HG03575 (cell line): ENCODE measurements around the gene P4HTM.
"Not testable (repeated sequence)": the region's sequence is repeated elsewhere in the genome, so short reads cannot be mapped to it uniquely, and the experiment has no call there.

ENCODE experiments used
- ATAC-seq: cut with Tn5 transposase; IDR thresholded peaks from one replicate; pipeline ENCODE4 v1.9.1; 2021; ENCODE audit not compliant: unreplicated experiment, insufficient number of reproducible peaks, low FRiP score; ENCODE audit errors: extremely low read depth

Gene P4HTM

DNA sequence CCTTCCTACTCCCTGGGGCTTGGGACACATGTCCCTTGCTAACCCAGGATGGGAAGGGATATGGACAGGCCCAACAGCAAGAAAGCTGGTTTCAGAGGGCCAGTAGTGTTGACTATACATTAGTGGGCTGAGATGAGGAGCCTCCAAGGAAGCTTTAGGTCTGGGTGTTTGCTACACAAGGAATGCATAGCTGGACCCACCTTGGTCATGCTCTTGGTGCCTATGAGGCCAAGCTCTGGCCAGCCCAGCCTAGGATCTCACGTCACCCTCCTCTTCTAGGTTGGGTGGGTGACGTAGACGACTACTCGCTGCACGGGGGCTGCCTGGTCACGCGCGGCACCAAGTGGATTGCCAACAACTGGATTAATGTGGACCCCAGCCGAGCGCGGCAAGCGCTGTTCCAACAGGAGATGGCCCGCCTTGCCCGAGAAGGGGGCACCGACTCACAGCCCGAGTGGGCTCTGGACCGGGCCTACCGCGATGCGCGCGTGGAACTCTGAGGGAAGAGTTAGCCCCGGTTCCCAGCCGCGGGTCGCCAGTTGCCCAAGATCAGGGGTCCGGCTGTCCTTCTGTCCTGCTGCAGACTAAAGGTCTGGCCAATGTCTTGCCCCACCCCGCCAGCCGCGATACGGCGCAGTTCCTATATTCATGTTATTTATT, 16.5 kb downstream of the P4HTM start:
- no peak for ATAC-seq

DNA sequence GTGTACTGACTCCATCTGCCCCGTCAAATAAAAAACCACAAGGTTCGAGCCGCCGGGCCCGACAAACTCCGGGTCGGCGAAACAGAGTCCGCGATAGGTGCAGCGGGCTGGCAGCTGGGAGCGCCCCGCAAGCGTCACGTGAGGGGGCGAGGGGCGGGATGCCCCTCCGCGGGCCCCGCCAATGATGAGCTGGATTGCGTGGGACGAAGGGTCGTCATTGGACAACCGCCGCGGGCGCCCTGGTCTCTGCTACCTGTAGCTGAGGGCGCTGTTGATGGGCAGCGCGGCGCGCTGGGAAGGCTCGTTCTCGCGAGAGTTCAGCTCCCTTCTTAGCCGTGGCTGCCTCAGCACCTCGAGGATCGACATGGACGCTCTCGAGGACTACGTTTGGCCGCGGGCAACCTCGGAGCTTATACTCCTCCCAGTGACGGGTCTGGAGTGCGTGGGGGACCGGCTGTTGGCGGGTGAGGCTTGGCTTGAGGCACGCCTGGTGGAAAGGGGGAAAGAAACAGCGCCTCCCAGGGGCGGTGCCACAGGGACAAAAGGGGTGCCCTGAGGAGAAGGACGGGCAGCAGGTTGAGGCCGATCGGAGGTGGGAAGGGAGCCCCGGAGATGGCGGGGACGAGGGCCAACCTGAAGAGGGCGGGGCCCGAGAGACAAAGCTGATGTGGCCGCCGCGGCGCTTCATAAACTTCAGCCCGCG, 17.2 kb downstream of the P4HTM start, which contains the start of gene WDR6:
WDR6 (plus strand) TSS at position 324 of the 703 bp plus-strand sequence; CDS start at position 365, 41 bp downstream.
- peak; percentile 71 for ATAC-seq

DNA sequence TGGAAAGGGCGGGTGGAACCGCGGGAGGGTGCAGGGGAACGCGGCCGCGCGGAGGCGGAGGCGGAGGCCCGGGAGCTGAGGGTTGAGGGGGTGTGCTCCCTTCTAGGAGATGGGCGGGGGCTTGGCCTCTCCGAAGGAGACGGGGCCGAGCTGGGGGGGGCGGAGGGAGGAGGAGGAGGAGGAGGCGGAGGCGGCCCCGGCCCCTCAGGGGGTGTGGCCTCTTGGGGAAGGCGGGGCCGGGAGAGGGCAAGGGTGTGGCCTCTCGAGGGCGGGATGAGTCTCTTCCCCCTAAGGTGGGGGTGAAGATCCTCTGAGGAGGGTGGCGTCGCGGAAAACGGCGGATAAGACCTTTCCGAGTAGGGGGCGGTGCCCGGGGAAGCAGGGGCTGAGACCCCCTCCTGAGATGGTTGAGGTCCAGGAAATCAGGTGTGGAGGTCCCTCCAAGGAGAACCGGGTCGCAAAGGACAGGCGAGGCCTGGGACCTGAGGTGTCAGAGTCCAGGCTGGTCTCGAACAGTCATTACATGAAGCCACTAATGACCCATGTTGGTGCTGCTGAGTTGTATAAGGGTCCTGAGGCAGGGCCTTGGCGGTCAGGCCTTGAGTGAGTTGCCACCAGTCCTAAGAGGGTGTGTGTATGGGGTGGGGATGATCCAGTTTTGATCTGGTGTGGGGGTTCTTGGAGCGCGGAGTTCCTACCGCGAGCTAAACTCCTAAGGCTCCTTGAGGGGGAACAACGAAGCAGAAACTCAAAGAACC, 17.9 kb downstream of the P4HTM start:
- ATAC-seq, result no peak

DNA sequence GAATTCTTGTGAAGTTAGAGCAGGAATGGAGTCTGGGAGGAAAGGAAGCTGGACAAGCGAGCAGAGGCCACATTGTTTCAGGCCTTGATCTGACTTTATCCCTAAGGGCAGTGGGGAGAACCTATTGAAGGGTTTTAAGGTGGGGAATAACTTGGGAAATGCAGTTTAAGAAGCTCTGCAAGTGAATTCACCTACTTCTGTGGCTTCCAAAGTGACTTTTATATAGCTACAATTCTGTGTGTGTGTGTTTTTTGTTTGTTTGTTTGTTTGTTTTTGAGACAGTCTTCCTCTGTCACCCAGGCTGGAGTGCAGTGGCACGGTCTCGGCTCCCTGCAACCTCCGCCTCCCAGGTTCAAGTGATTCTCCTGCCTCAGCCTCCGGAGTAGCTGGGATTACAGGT, 18.6 kb downstream of the P4HTM start:
- not testable (repeated sequence) for ATAC-seq

DNA sequence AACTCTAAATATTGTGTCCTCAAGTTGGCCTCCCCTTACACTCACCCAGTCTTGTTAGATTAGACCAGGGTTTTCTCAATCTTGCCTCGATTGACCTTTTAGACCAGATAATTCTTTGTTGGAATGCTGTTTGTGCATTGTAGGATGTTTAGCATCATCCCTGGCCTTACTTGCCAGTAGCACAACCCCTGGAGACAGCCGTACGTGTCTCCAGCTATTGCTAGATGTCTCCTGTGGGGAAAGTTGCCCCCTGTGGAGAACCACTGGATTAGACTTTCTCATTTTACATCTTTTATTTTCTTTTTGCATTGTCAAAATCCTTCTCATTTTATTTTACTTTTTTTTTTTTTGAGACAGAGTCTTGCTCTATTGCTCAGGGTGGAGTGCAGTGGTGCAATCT, 19.4 kb downstream of the P4HTM start:
- ATAC-seq, result no peak

DNA sequence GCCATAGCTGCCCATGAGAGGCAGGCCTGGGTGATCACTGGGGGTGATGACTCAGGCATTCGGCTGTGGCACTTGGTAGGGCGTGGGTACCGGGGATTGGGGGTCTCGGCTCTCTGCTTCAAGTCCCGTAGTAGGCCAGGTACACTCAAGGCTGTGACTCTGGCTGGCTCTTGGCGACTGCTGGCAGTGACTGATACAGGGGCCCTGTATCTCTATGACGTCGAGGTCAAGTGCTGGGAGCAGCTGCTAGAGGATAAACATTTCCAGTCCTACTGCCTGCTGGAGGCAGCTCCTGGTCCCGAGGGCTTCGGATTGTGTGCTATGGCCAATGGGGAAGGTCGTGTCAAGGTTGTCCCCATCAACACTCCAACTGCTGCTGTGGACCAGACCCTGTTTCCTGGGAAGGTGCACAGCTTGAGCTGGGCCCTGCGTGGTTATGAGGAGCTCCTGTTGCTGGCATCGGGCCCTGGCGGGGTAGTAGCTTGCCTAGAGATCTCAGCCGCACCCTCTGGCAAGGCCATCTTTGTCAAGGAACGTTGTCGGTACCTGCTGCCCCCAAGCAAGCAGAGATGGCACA, 22.5 kb downstream of the P4HTM start:
- ATAC-seq, result no peak

DNA sequence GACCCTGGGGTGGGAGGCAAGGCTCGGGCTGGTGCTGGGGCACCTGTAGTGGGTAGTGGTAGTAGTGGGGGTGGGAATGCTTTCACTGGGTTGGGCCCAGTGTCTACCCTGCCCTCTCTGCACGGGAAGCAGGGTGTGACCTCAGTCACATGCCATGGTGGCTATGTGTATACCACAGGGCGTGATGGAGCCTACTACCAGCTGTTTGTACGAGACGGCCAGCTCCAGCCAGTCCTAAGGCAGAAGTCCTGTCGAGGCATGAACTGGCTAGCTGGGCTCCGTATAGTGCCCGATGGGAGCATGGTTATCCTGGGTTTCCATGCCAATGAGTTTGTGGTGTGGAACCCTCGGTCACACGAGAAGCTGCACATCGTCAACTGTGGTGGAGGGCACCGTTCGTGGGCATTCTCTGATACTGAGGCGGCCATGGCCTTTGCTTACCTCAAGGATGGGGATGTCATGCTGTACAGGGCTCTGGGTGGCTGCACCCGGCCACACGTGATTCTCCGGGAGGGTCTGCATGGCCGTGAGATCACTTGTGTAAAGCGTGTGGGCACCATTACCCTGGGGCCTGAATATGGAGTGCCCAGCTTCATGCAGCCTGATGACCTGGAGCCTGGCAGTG, 23.2 kb downstream of the P4HTM start:
- ATAC-seq, result no peak

DNA sequence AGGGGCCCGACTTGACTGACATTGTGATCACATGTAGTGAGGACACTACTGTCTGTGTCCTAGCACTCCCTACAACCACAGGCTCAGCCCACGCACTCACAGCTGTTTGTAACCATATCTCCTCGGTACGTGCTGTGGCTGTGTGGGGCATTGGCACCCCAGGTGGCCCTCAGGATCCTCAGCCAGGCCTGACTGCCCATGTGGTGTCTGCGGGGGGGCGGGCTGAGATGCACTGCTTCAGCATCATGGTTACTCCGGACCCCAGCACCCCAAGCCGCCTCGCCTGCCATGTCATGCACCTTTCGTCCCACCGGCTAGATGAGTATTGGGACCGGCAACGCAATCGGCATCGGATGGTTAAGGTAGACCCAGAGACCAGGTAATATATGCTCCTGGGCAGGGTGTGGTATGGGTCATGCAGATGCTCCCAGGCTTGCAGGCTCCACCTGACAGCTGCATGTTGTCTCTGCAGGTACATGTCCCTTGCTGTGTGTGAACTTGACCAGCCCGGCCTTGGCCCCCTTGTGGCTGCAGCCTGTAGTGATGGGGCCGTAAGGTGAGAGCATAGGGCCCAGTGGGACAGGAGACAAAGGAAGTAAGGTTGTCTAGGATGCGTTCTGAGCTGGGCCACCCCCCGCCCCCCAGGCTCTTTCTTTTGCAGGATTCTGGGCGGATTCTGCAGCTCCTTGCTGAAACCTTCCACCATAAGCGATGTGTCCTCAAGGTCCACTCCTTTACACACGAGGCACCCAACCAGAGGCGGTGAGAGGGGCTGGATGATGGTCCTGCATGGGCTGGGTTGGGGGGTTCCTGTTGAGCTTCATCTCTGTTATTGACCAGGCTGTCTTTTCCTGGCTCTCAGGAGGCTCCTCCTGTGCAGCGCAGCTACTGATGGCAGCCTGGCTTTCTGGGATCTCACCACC, 24.0 kb downstream of the P4HTM start:
- no peak for ATAC-seq

DNA sequence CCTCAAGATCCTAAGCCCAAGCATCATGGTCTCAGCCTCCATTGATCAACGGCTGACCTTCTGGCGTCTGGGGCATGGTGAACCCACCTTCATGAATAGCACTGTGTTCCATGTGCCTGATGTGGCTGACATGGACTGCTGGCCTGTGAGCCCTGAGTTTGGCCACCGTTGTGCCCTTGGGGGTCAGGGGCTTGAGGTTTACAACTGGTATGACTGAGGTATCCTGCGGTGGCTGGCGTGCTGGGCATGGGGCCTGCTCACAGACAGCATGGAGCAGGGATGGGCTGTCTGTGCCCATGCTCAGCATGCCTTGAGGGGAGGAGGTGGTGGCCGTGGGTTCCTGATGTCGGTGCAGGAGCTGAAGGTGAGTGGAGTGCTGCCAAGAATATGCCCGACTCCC, 25.0 kb downstream of the P4HTM start:
- no peak for ATAC-seq

DNA sequence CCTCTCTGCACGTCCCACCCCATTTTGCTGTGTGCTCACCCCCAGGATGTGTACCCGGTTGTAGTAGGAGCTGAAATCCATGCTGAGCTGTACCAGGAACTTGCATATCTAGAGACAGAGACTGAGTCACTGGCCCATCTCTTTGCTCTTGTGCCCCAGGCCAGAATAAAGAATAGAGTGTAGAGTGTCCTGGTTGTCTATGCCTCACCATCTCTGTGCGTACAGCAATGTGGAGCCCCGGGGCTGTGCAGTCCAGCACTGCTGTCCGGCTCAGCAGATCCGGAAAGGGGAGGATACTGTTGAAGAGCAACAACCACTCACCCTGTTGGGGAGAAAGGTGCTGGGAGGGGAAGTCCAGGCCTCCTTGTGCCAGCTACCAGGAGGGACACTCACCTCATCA, 25.7 kb downstream of the P4HTM start:
- no peak for ATAC-seq

DNA sequence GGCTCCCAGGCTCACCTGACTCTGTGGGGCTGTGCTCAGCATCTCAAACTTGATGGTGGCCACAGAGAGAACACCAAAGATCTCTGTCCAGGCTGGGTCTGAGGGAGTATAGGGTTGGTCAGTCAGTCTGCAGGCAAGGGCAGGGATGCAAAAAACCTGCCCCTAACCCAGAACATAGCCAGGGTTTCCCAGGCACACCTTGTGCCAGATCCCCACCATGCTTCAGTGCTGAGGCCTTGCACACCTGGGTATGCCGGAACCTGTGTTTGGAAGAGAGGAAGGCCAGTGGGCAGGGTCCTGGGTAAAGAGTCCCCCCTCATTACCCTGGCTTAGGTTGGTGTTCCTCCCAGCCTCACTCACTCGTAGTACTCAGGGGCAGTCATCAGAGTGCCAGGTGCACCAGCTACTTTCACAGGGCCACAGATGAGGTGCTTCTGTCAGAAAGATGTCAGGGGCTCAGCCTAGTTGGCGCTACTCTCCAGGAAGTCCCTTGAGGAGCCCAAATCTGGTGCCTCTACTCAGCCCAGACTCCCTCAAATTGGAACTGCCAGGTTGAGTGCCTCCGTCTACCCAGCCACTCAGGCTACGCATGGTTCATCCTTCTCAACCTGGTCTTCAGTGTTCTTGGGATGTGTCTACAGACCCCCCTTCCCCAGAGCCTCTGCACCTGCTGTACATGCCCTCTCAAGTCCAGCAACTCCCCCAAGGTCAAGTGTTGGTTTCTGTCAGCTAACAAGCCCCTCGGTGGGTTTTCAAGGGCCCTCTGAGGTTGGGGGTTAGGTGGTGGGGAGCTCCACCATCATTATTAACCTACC, 26.6 kb downstream of the P4HTM start:
- no peak for ATAC-seq

DNA sequence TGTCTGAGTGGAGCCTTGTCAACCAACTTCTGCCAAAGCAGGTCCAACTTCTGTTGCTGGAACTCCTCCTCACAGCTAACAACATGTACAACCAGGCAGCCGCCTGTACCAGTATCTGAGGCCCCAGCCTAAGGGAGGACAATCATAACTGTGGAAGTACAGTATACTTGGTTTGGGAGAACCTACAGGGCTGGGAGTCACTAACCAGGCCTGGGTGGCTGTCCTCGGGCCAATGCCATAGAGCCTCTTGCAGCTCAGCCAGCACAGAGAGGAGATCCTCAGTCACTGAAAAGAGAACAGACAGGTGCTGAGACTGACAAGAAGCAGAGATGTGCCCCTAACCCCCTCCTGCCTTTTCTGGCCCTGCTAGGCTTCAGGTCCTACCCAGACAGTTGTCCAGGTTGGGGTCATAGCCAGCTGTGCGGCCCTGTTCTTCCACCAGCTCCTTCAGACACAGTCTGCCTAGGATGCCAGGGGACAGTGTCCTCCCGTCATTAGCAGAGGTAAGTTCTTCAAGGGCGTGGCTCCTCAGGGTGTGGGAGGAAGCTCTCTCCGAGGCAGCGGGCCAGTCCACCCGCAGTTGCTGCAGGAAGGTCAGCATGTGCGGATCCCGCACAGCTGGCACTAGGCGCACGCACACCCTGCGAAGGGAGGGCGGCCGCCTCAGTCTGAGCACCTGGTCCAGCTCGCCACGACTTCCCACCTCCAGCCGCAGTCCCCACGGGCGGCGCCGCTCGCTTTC, 27.4 kb downstream of the P4HTM start:
- ATAC-seq, result no peak

DNA sequence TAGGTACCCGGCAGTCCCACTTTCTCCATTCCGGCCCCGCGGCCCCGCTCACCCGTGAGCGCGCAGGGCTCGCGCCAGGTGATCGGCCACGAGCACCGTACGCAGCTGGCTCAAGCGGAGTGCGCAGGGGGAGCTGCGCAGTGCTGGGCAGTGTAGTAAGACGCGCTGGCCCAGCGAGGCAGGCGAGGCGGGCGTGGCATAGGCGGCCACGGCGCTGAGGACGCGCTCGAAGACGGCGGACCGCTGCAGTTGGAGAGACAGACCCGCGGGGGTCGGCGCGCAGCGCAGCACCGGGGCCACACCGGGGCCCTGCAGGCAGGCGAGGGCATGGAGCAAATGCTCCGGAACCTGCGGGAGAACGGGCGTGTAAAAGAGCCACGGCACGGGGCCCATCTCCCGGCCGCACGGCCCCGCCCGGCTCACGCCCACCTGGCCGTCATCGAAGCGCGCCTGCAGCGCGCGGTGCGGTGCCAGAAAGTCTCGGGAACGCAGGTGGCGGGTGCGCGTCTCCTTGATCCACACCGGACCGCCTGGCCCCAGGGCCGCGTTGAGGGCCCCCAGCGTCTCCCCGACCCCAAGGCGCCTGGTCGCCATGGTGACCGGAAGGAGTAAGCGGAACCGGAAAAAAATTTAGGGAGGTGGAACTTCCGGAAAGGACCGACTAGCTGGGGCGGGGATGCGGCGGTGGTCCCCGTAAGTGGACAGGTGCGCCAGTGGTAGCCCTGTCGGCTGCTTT, 28.1 kb downstream of the P4HTM start, which contains the start of gene DALRD3:
DALRD3 (minus strand) TSS at position 610 of the 736 bp plus-strand sequence; CDS start at position 594, 16 bp downstream.
- ATAC-seq, result no peak

DNA sequence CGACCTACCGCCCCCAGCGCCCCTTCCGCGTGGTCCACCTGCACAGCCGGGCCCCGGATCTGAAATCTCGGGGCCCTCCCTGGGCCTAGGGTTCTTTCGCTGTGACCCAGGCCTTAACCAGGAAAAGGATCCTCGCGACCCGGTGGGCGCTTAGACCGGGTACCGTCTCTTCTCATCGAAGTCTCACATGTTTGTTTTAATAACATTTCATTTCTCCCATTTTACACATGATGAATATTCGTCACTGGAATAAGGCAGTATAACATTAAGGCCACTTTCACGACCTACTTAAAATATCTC, 28.6 kb downstream of the P4HTM start:
- no peak for ATAC-seq

DNA sequence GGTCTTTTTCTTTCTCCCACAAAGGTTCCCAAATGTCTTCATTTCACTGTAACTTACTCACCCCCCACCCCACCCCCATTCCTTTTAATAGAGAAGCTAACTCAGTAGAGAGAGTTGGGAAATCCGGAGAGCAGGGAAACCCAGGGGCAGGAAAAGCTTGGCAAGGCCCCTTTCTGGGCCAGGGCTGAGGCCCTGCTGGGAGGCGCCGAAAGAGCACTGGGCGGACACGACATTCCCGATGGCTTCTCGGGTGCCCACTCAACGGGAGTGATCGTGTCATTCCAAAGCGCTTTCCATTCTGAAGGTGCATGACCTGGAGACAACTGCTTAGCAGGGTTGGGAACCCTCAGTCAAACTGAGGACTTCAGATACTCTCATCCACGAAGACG, 29.9 kb downstream of the P4HTM start:
- no peak for ATAC-seq
